AG08395 (cell line): ENCODE data around the gene LDLR.
"Not testable (repeated sequence)": the region's sequence is repeated elsewhere in the genome, so short reads cannot be mapped to it uniquely, and the experiment has no call there.

Experiments
- DNase-seq: peaks from one replicate; pipeline ENCODE4 v3.0.0; 2012; ENCODE audit warnings: mixed read lengths, low spot score

The LDLR gene

GRCh38 chr19:11073568-11073967, 15.7 kb upstream of the LDLR start:
- DNase-seq = no peak

GRCh38 chr19:11076792-11077191, 12.5 kb upstream of the LDLR start:
- DNase-seq = not testable (repeated sequence)

GRCh38 chr19:11078893-11079292, 10.4 kb upstream of the LDLR start:
- DNase-seq = no peak

GRCh38 chr19:11079999-11080398, 9.3 kb upstream of the LDLR start:
- no peak for DNase-seq

- no peak for DNase-seq
Observed at GRCh38 chr19:11087870-11088505, 1.3 kb upstream of the LDLR start.

GRCh38 chr19:11088506-11089253, 583 bp upstream of the LDLR start:
- no peak for DNase-seq

GRCh38 chr19:11090014-11090263, 676 bp downstream of the LDLR start:
- not testable (repeated sequence) for DNase-seq

- DNase-seq = peak; percentile 90
Observed at GRCh38 chr19:11090264-11090996, 1.2 kb downstream of the LDLR start.

GRCh38 chr19:11090997-11091702, 1.9 kb downstream of the LDLR start:
- no peak for DNase-seq

- DNase-seq = peak; percentile 62
Observed at GRCh38 chr19:11091703-11092153, 2.5 kb downstream of the LDLR start.

GRCh38 chr19:11092181-11092538, 2.9 kb downstream of the LDLR start:
- DNase-seq = peak; percentile 62

- DNase-seq = no peak
Observed at GRCh38 chr19:11093689-11094238, 4.5 kb downstream of the LDLR start.

GRCh38 chr19:11094520-11094894, 5.2 kb downstream of the LDLR start:
- DNase-seq = no peak

GRCh38 chr19:11096210-11096841, 7.1 kb downstream of the LDLR start:
- DNase-seq = no peak

GRCh38 chr19:11097367-11097766, 8.1 kb downstream of the LDLR start:
- DNase-seq = not testable (repeated sequence)

GRCh38 chr19:11098327-11098726, 9.1 kb downstream of the LDLR start:
- no peak for DNase-seq

- DNase-seq = no peak
Observed at GRCh38 chr19:11098861-11099260, 9.6 kb downstream of the LDLR start.

- no peak for DNase-seq
Observed at GRCh38 chr19:11100049-11100448, 10.8 kb downstream of the LDLR start.

GRCh38 chr19:11101057-11101456, 11.8 kb downstream of the LDLR start:
- no peak for DNase-seq

- no peak for DNase-seq
Observed at GRCh38 chr19:11102944-11103343, 13.7 kb downstream of the LDLR start.

GRCh38 chr19:11103667-11104066, 14.4 kb downstream of the LDLR start:
- not testable (repeated sequence) for DNase-seq
